Lower leg skin (tissue), 3 donors: ENCODE data around the gene TXNL4B.

Experiments used
- CTCF ChIP-seq, 3 donors: fragments of 450-650 bp; IDR thresholded peaks; one replicate each; pipeline ENCODE4 v1.5.1; 2016; ENCODE audit warnings: antibody characterized with exemption in 3 of 3, mild to moderate bottlenecking in 3 of 3, moderate library complexity in 2 of 3
- POLR2A ChIP-seq, 2 donors: fragments of 450-650 bp; IDR thresholded peaks; one replicate each; pipeline ENCODE4 v1.6.1; 2016 to 2017; ENCODE audit warnings: antibody characterized with exemption in 2 of 2, mild to moderate bottlenecking in 1 of 2, moderate library complexity in 1 of 2

GRCh38 chr16:72142476-72142875 lies 49.1 kb upstream of the TXNL4B start:
- TF ChIP-seq POLR2A (IDR thresholded peaks at IDR 0.05) (no peak), CTCF (IDR thresholded peaks at IDR 0.05) (no peak)
